Heart left ventricle (tissue), 16 donors: ENCODE results near the gene CPNE5. TPM values are rescaled to one million over a fixed set of nuclear protein-coding genes. Genes with fewer than 3 reads are reported as not detected.

Experiments
- ATAC-seq, 4 donors: fragments of 200-7000 bp; cut with Tn5 transposase; one replicate each; pipeline ENCODE4 v1.9.1; 2020 to 2022; ENCODE audit warnings: moderate library complexity in 4 of 4, mild to moderate bottlenecking in 3 of 4, moderate number of reproducible peaks in 1 of 4
- DNase-seq, 5 donors: peaks; one replicate each; pipeline ENCODE4 v3.0.0-alpha.2; 2020
- H3K27ac ChIP-seq, 12 donors: fragments of 200-600 bp; sonication (generic) in 4 of 12; one replicate each; pipeline versions ENCODE4 v1.5.0 to v1.8.0; 2016 to 2022; ENCODE audit warnings: mild to moderate bottlenecking in 2 of 12
- H3K27me3 ChIP-seq, 9 donors: fragments of 200-600 bp; sonication (generic) in 2 of 9; one replicate each; pipeline versions ENCODE4 v1.5.1 to v1.8.0; 2016 to 2022; ENCODE audit warnings: mild to moderate bottlenecking in 3 of 9
- H3K36me3 ChIP-seq, 9 donors: fragments of 200-600 bp; sonication (generic) in 2 of 9; one replicate each; pipeline versions ENCODE4 v1.5.0 to v1.8.0; 2018 to 2022; ENCODE audit warnings: mild to moderate bottlenecking in 2 of 9
- H3K4me1 ChIP-seq, 12 donors: fragments of 200-600 bp; sonication (generic) in 4 of 12; one replicate each; pipeline versions ENCODE4 v1.5.0 to v1.8.0; 2016 to 2022; ENCODE audit warnings: mild to moderate bottlenecking in 3 of 12
- H3K4me3 ChIP-seq, 12 donors: fragments of 200-600 bp; sonication (generic) in 4 of 12; one replicate each; pipeline versions ENCODE4 v1.5.0 to v1.8.0; 2017 to 2022; ENCODE audit warnings: mild to moderate bottlenecking in 9 of 12, moderate library complexity in 4 of 12
- H3K9me3 ChIP-seq, 12 donors: fragments of 200-600 bp; sonication (generic) in 4 of 12; one replicate each; pipeline versions ENCODE4 v1.5.0 to v1.8.0; 2016 to 2022; ENCODE audit warnings: mild to moderate bottlenecking in 1 of 12
- CTCF ChIP-seq, 12 donors: fragments of 200-600 bp; sonication (generic) in 4 of 12; IDR thresholded peaks; one replicate each; pipeline versions ENCODE4 v1.5.0 to v1.8.0; 2018 to 2022; ENCODE audit warnings: antibody characterized with exemption in 12 of 12, mild to moderate bottlenecking in 5 of 12
- POLR2A ChIP-seq, 2 donors: fragments of 450-650 bp; IDR thresholded peaks; one replicate each; pipeline ENCODE4 v1.6.1; 2017; ENCODE audit warnings: antibody characterized with exemption in 2 of 2, mild to moderate bottlenecking in 2 of 2, moderate library complexity in 2 of 2
- WGBS, 4 donors: extraction: QIAGEN DNeasy Blood & Tissue Kit in 2 of 4; methylation state at CpG; one replicate each; pipeline versions ENCODE4 v1.1.5 to v1.1.7; 2013 to 2018; 5-methylcytosine and 5-hydroxymethylcytosine counted together
- intact Hi-C, 10 donors: fragments of 100-400 bp; cut with DNase I; formaldehyde crosslinking; loops; one replicate each; pipeline versions ENCODE4 v1.11.1 to v1.14.2; 2022
- polyA plus RNA-seq, 2 donors: library from polyadenylated mRNA; stranded (reverse); fragments of 200-250 nt; gene quantifications; one replicate each; pipeline ENCODE4 v1.2.3, GENCODE V29; 2013
- total RNA-seq, 9 donors: library from RNA; depleted of rRNA in 2 of 9; stranded (reverse); fragments of >200 nt in 2 of 9; fragmentation: NEBNext Ultra II Directional in 3 of 9; extraction: Animal tissue kit (Norgen Biotek cat#: 25700) in 3 of 9; gene quantifications; one replicate each; pipeline versions ENCODE4 v1.1.0 to v1.2.4, GENCODE V29; 2016 to 2023
- donor health status: ischemic (EF 13 %, LVEDD 7.1; RV severe dilation, severe dysfunction).
- donor health status: healthy with polysubstance abuse.
- donor health status: DM: no; HTN: yes; CAD: no.
- donor health status: DM: no; HTN: no; CAD: no.
- donor health status: ischemic (EF 25% LVEDD 6.9; RV normal size, moderate dysfunction).
- donor health status: ischemic (EF 25% LVEDD 5.7; RV mildly dilated, moderate dysfunction).
- donor health status: healthy.
- donor health status: DM: yes; HTN: yes; CAD: no.
- donor health status: ischemic (EF 35%, LVEDD 5.7; RV mildly dilated, moderate dysfunction).
- donor health status: nonischemic (EF 11% LVEDD 7.7; RV severe dilation, severe dysfunction).
- donor health status: DM: yes; HTN: yes; CAD: no.
- donor health status: PGD.
- donor health status: ischemic (EF 29% LVEDD 5.4; RV normal size, mild dysfunction).
- donor health status: nonischemic (EF 23%, LVEDD 6.1; RV moderate dilation, normal function).

Gene CPNE5
- total and polyA plus RNA-seq, 11 donors: 4.0 to 111 (median 13.4) TPM

GRCh38 chr6:36793296-36793912 lies 45.8 kb downstream of the CPNE5 start:
- Histone ChIP-seq H3K36me3 (peaks cover 0 to 5% (median 0%) of the 10 kb centered on the region in 9 donors), H3K27me3 (no peaks in the 10 kb centered on the region), H3K27ac (no peak overlapping the region), H3K4me1 (peaks cover 0 to 13% (median 0%) of the 10 kb centered on the region in 12 donors), H3K4me3 (no peak overlapping the region), H3K9me3 (no peaks in the 10 kb centered on the region)
- intact Hi-C loops: no loop called here
- no peak for DNase-seq
- peak in 1 of 4 donors; percentile 2 for ATAC-seq
- TF ChIP-seq CTCF (IDR thresholded peaks at IDR 0.05) (no peak), POLR2A (IDR thresholded peaks at IDR 0.05) (no peak)
- WGBS, 4 donors: 85 to 91% (median 86%) methylated on average over 9 of the region's 9 CpGs

- H3K36me3 ChIP-seq: no peaks in the 10 kb centered on the region
- TF ChIP-seq POLR2A (IDR thresholded peaks at IDR 0.05) (no peak), CTCF (IDR thresholded peaks at IDR 0.05) (no peak)
- no peaks in the 10 kb centered on the region for H3K27me3 ChIP-seq
- H3K4me1 ChIP-seq: peaks cover 0 to 13% (median 0%) of the 10 kb centered on the region in 12 donors
- H3K4me3 ChIP-seq: no peak overlapping the region
- no peaks in the 10 kb centered on the region for H3K9me3 ChIP-seq
- WGBS, 4 donors: 87 to 92% (median 88%) methylated on average over 10 of the region's 10 CpGs
- ATAC-seq (peak in 1 of 4 donors; percentile 6), DNase-seq (no peak)
- H3K27ac ChIP-seq: no peak overlapping the region
- intact Hi-C loops: no loop called here
Measured at GRCh38 chr6:36791521-36792135, 47.6 kb downstream of the CPNE5 start.

GRCh38 chr6:36791085-36791484 lies 48.2 kb downstream of the CPNE5 start:
- Histone ChIP-seq H3K36me3 (no peaks in the 10 kb centered on the region), H3K4me3 (no peak overlapping the region), H3K27ac (no peak overlapping the region), H3K4me1 (peaks cover 0 to 13% (median 0%) of the 10 kb centered on the region in 12 donors), H3K9me3 (no peaks in the 10 kb centered on the region), H3K27me3 (no peaks in the 10 kb centered on the region)
- TF ChIP-seq CTCF (IDR thresholded peaks at IDR 0.05) (no peak), POLR2A (IDR thresholded peaks at IDR 0.05) (no peak)
- intact Hi-C loops: no loop called here
- DNase-seq (no peak), ATAC-seq (no peak)
- 90 to 100% (median 94%) methylated on average over 2 of the region's 2 CpGs for WGBS, 4 donors

- Histone ChIP-seq H3K9me3 (no peaks in the 10 kb centered on the region), H3K4me3 (no peak overlapping the region), H3K27ac (no peak overlapping the region), H3K4me1 (peaks cover 0 to 10% (median 0%) of the 10 kb centered on the region in 12 donors), H3K27me3 (no peaks in the 10 kb centered on the region), H3K36me3 (no peaks in the 10 kb centered on the region)
- ATAC-seq: peak in 1 of 4 donors; percentile 63
- TF ChIP-seq CTCF (IDR thresholded peaks at IDR 0.05) (no peak), POLR2A (IDR thresholded peaks at IDR 0.05) (no peak)
- intact Hi-C loops: no loop called here
- no peak for DNase-seq
- WGBS, 4 donors: 40 to 61% (median 46%) methylated on average over 4 of the region's 4 CpGs
Measured at GRCh38 chr6:36788768-36789167, 50.5 kb downstream of the CPNE5 start.
